Stimulated activated CD8-positive, alpha-beta memory T cell treated with anti-CD3 and anti-CD28 coated beads, Interleukin-4, amount 100 ng/mL, for 48 hours (primary cell): Measurements from ENCODE around the gene LRRC28.

Experiments used
- DNase-seq: peaks from one replicate; pipeline ENCODE4 v3.0.0-alpha.2; 2020

The LRRC28 gene

GRCh38 chr15:99438691-99439523 is 187.6 kb downstream of the LRRC28 start:
- DNase-seq = peak; percentile 35

DNA sequence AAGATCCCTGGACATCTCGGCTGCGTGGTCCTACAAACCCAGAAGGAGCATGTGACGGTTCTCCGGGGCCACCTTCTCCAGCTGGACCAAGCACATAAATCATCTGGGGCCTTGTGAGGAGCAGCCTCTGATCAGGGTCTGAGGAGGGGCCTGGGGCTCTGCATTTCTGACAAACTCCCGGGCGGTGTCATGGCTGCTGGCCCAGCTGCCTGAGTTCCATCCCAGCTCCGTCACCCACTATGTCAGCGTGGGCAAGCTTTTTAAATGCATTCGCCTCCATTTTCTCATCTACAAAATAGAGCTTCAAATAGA is 188.2 kb downstream of the LRRC28 start:
- peak; percentile 21 for DNase-seq

DNA sequence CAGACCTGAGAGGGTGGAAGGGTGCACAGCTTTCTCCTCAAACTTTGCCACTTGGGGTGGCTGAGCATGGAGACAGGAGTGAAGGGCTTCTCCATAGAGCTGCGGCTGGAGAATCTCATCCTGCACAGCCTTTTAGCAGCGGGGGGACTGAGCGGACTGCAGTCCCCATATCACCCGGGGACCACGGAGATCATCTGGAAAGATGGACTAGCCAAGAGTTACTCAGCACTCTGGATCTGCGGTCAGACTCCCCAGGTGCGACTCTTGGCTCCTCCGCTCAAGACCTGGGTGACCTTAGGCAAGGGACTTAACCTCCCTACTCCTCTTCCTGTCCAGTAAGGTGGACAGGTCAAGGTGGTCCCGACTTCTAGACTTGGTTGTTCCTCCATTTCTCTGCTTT is 188.7 kb downstream of the LRRC28 start:
- DNase-seq = peak; percentile 19
